HepG2 (cell line): ENCODE data around the gene UBR1. TPM values are rescaled to one million over a fixed set of nuclear protein-coding genes. Genes with fewer than 3 reads are reported as not detected.

Source experiments
- CEBPG ChIP-seq: IDR thresholded peaks from 2 replicates; pipeline ENCODE4 v1.6.1; 2016
- DPF2 ChIP-seq: sonication (generic); formaldehyde crosslinking; IDR thresholded peaks from 2 replicates; pipeline ENCODE4 v1.4.0; 2020; ENCODE audit warnings: mild to moderate bottlenecking, low read depth, missing genetic modification reagents, borderline replicate concordance
- MTF1 ChIP-seq: sonication (generic); formaldehyde crosslinking; IDR thresholded peaks from 2 replicates; pipeline ENCODE4 v1.5.0; 2020; ENCODE audit warnings: missing genetic modification reagents
- ZBTB1 ChIP-seq: sonication (generic); formaldehyde crosslinking; IDR thresholded peaks from 2 replicates; pipeline ENCODE4 v1.4.0; 2020; ENCODE audit warnings: missing genetic modification reagents, borderline replicate concordance
- ZNF367 ChIP-seq: sonication (generic); formaldehyde crosslinking; IDR thresholded peaks from 2 replicates; pipeline ENCODE4 v1.4.0; 2020; ENCODE audit warnings: missing genetic modification reagents, borderline replicate concordance
- polyA plus RNA-seq, 8 experiments: library from polyadenylated mRNA; depleted of rRNA in 3 of 8; stranded (reverse) in 7 of 8; unstranded in 1 of 8; fragments of >200 nt; fragmentation: Illumina TruSeq in 4 of 8; extraction: Trizol in 4 of 8; gene quantifications; 2 replicates each; pipeline versions ENCODE4 v1.2.1 to v1.2.3, GENCODE V29; 2011 to 2016; ENCODE audit warnings: low read depth in 4 of 8, missing spikeins in 1 of 8, mixed read lengths in 1 of 8; ENCODE audit not compliant: insufficient read depth in 1 of 8
- total RNA-seq, 5 experiments: library from RNA; depleted of rRNA; stranded (reverse); fragments of >200 nt; fragmentation: Illumina TruSeq; extraction: Trizol; gene quantifications; 2 replicates each; pipeline ENCODE4 v1.2.3, GENCODE V29; 2016; ENCODE audit warnings: low read depth in 1 of 5
- TF ChIP-seq, protein P1 (sequence below): sonication (generic); formaldehyde crosslinking; IDR thresholded peaks from 2 replicates; pipeline ENCODE4 v1.5.0; 2020; ENCODE audit warnings: mild to moderate bottlenecking, missing genetic modification reagents, borderline replicate concordance
- TF ChIP-seq, protein P2 (sequence below): IDR thresholded peaks from 2 replicates; pipeline ENCODE4 v1.6.1; 2016; ENCODE audit warnings: missing compliant biosample characterization, missing genetic modification reagents, borderline replicate concordance
- TF ChIP-seq, protein P3 (sequence below): sonication (generic); formaldehyde crosslinking; IDR thresholded peaks from 2 replicates; pipeline ENCODE4 v1.8.0; 2022; ENCODE audit warnings: missing genetic modification reagents, mild to moderate bottlenecking, moderate library complexity, borderline replicate concordance
- TF ChIP-seq, protein P4 (sequence below): fragments of 450-650 bp; IDR thresholded peaks from 2 replicates; pipeline ENCODE4 v1.6.1; 2017; ENCODE audit warnings: mild to moderate bottlenecking
- TF ChIP-seq, protein P5 (sequence below): sonication (generic); formaldehyde crosslinking; IDR thresholded peaks from 2 replicates; pipeline ENCODE4 v1.9.0; 2021; ENCODE audit warnings: missing genetic modification reagents, borderline replicate concordance

Gene UBR1
- total and polyA plus RNA-seq, 2 of the 13 experiments (the other 11 are each of a cell fraction or from before 2014, with no cell fraction given): 6.4 to 18.0 TPM

DNA sequence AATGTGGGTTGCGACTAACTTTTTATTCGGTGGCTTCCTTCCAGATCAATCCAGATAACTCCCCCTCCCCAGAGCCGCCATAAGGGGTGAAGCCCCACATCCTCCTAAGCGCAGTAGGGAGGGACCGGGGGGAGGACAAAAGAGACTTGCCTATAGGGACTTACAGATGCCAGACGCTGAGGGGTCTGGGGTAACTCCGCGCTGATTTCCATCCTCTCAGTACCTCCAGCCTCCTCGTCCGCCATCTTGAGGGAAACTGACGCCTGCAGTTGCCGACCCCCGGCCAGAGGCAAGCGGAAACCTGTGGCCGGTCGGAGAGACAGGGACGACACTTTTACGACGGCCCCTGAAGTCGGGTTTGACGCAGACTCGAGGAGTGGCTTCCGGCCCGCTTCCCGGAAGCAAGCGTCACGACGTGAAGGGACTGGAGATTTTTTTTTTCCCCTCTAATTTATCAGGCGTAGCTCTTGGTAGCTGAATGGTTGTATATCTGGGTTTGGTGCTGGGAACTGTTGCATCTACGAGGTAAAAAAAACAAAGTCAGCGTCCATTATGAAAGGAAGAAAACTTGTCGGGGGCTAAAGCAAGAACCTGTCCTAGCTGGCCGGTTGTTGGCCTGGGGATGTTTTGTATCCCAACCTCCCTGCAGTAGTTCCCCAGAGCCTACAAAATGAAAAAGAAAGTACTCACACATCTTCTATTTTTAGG lies at the start of gene UBR1 (continued):
- TF ChIP-seq, protein P1, sequence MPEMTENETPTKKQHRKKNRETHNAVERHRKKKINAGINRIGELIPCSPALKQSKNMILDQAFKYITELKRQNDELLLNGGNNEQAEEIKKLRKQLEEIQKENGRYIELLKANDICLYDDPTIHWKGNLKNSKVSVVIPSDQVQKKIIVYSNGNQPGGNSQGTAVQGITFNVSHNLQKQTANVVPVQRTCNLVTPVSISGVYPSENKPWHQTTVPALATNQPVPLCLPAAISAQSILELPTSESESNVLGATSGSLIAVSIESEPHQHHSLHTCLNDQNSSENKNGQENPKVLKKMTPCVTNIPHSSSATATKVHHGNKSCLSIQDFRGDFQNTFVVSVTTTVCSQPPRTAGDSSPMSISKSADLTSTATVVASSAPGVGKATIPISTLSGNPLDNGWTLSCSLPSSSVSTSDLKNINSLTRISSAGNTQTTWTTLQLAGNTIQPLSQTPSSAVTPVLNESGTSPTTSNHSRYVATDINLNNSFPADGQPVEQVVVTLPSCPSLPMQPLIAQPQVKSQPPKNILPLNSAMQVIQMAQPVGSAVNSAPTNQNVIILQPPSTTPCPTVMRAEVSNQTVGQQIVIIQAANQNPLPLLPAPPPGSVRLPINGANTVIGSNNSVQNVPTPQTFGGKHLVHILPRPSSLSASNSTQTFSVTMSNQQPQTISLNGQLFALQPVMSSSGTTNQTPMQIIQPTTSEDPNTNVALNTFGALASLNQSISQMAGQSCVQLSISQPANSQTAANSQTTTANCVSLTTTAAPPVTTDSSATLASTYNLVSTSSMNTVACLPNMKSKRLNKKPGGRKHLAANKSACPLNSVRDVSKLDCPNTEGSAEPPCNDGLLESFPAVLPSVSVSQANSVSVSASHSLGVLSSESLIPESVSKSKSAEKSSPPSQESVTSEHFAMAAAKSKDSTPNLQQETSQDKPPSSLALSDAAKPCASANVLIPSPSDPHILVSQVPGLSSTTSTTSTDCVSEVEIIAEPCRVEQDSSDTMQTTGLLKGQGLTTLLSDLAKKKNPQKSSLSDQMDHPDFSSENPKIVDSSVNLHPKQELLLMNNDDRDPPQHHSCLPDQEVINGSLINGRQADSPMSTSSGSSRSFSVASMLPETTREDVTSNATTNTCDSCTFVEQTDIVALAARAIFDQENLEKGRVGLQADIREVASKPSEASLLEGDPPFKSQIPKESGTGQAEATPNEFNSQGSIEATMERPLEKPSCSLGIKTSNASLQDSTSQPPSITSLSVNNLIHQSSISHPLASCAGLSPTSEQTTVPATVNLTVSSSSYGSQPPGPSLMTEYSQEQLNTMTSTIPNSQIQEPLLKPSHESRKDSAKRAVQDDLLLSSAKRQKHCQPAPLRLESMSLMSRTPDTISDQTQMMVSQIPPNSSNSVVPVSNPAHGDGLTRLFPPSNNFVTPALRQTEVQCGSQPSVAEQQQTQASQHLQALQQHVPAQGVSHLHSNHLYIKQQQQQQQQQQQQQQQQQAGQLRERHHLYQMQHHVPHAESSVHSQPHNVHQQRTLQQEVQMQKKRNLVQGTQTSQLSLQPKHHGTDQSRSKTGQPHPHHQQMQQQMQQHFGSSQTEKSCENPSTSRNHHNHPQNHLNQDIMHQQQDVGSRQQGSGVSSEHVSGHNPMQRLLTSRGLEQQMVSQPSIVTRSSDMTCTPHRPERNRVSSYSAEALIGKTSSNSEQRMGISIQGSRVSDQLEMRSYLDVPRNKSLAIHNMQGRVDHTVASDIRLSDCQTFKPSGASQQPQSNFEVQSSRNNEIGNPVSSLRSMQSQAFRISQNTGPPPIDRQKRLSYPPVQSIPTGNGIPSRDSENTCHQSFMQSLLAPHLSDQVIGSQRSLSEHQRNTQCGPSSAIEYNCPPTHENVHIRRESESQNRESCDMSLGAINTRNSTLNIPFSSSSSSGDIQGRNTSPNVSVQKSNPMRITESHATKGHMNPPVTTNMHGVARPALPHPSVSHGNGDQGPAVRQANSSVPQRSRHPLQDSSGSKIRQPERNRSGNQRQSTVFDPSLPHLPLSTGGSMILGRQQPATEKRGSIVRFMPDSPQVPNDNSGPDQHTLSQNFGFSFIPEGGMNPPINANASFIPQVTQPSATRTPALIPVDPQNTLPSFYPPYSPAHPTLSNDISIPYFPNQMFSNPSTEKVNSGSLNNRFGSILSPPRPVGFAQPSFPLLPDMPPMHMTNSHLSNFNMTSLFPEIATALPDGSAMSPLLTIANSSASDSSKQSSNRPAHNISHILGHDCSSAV: no peak
- TF ChIP-seq ZBTB1 (CRISPR knock-in tag): no peak
- TF ChIP-seq, protein P2, sequence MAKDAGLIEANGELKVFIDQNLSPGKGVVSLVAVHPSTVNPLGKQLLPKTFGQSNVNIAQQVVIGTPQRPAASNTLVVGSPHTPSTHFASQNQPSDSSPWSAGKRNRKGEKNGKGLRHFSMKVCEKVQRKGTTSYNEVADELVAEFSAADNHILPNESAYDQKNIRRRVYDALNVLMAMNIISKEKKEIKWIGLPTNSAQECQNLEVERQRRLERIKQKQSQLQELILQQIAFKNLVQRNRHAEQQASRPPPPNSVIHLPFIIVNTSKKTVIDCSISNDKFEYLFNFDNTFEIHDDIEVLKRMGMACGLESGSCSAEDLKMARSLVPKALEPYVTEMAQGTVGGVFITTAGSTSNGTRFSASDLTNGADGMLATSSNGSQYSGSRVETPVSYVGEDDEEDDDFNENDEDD (CRISPR knock-in tag): no peak
- TF ChIP-seq, protein P3, sequence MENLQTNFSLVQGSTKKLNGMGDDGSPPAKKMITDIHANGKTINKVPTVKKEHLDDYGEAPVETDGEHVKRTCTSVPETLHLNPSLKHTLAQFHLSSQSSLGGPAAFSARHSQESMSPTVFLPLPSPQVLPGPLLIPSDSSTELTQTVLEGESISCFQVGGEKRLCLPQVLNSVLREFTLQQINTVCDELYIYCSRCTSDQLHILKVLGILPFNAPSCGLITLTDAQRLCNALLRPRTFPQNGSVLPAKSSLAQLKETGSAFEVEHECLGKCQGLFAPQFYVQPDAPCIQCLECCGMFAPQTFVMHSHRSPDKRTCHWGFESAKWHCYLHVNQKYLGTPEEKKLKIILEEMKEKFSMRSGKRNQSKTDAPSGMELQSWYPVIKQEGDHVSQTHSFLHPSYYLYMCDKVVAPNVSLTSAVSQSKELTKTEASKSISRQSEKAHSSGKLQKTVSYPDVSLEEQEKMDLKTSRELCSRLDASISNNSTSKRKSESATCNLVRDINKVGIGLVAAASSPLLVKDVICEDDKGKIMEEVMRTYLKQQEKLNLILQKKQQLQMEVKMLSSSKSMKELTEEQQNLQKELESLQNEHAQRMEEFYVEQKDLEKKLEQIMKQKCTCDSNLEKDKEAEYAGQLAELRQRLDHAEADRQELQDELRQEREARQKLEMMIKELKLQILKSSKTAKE (CRISPR knock-in tag): no peak
- TF ChIP-seq, protein P4, sequence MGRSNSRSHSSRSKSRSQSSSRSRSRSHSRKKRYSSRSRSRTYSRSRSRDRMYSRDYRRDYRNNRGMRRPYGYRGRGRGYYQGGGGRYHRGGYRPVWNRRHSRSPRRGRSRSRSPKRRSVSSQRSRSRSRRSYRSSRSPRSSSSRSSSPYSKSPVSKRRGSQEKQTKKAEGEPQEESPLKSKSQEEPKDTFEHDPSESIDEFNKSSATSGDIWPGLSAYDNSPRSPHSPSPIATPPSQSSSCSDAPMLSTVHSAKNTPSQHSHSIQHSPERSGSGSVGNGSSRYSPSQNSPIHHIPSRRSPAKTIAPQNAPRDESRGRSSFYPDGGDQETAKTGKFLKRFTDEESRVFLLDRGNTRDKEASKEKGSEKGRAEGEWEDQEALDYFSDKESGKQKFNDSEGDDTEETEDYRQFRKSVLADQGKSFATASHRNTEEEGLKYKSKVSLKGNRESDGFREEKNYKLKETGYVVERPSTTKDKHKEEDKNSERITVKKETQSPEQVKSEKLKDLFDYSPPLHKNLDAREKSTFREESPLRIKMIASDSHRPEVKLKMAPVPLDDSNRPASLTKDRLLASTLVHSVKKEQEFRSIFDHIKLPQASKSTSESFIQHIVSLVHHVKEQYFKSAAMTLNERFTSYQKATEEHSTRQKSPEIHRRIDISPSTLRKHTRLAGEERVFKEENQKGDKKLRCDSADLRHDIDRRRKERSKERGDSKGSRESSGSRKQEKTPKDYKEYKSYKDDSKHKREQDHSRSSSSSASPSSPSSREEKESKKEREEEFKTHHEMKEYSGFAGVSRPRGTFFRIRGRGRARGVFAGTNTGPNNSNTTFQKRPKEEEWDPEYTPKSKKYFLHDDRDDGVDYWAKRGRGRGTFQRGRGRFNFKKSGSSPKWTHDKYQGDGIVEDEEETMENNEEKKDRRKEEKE: no peak
- TF ChIP-seq, protein P5, sequence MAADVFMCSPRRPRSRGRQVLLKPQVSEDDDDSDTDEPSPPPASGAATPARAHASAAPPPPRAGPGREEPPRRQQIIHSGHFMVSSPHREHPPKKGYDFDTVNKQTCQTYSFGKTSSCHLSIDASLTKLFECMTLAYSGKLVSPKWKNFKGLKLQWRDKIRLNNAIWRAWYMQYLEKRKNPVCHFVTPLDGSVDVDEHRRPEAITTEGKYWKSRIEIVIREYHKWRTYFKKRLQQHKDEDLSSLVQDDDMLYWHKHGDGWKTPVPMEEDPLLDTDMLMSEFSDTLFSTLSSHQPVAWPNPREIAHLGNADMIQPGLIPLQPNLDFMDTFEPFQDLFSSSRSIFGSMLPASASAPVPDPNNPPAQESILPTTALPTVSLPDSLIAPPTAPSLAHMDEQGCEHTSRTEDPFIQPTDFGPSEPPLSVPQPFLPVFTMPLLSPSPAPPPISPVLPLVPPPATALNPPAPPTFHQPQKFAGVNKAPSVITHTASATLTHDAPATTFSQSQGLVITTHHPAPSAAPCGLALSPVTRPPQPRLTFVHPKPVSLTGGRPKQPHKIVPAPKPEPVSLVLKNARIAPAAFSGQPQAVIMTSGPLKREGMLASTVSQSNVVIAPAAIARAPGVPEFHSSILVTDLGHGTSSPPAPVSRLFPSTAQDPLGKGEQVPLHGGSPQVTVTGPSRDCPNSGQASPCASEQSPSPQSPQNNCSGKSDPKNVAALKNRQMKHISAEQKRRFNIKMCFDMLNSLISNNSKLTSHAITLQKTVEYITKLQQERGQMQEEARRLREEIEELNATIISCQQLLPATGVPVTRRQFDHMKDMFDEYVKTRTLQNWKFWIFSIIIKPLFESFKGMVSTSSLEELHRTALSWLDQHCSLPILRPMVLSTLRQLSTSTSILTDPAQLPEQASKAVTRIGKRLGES: no peak
- no peak for TF ChIP-seq MTF1
- TF ChIP-seq DPF2 (CRISPR knock-in tag): no peak
- TF ChIP-seq CEBPG (CRISPR knock-in tag): peak; percentile 6; the same call in 1 of the 2 replicates
- no peak for TF ChIP-seq ZNF367 (CRISPR knock-in tag)
